NT2/D1 (cell line): ENCODE results near the gene IRF3.

Experiments
- SUZ12 ChIP-seq: IDR thresholded peaks from 2 replicates; pipeline ENCODE4 v1.6.1; 2011; ENCODE audit not compliant: insufficient read length, insufficient read depth; ENCODE audit errors: extremely low read depth
- YY1 ChIP-seq: IDR thresholded peaks from 2 replicates; pipeline ENCODE4 v1.6.1; 2011; ENCODE audit not compliant: insufficient read length, insufficient read depth
- ZNF274 ChIP-seq: IDR thresholded peaks from 2 replicates; pipeline ENCODE4 v1.6.1; 2011; ENCODE audit warnings: mild to moderate bottlenecking, low read depth, low read length

- TF ChIP-seq SUZ12 (no peak), ZNF274 (no peak), YY1 (no peak)
Measured at GRCh38 chr19:49667473-49667872, 1.8 kb upstream of the IRF3 start.
